NCI-H128 (cell line): ENCODE data around the gene DPEP2NB.
"Not testable (repeated sequence)": the region's sequence is repeated elsewhere in the genome, so short reads cannot be mapped to it uniquely, and the experiment has no call there.

Experiments
- DNase-seq: peaks from one replicate; lab custom pipeline; 2025; ENCODE audit not compliant: unreplicated experiment; lab: John Stamatoyannopoulos, UW

Gene DPEP2NB

DNA sequence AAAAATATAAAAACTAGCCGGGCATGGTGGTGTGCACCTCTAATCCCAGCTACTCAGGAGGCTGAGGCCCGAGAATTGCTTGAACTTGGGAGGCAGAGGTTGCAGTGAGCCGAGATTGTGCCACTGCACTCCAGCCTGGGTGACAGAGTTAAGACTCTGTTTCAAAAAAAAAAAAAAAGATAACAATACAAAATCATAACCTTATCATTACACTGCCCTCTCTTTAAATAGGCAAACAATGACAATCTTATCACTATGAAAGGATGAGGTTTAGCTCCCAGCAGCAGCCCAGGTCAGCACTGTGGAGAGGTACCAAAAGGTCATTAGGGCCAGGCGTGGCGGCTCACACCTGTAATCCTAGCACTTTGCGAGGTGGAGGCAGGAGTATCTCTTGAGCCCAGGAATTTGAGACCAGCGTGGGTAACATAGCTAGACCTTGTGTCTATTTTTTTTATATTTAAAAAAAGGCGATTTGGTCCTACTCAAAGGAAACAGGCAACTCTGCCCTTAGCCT, 3.5 kb upstream of the DPEP2NB start:
- no peak for DNase-seq

DNA sequence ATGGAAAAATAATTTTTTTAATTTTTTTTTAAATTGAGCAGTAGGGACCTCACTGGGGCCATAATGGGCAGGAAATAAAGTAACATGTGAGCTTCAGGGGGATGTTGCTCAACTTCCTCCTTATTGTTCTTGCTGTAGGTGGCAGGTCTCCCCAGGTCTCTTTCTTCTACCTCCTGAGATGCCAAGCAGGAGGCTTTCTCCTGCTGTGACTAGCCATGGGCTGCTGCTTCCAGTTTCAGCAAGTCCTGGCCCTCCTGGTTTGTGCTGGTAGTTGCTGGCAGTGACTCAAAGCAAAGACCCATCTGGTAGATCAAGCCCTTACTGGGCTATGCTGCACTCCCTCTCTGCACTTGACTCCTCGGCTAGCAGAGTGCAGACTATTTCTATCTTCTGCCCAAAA, 2.3 kb downstream of the DPEP2NB start:
- DNase-seq, result no peak

DNA sequence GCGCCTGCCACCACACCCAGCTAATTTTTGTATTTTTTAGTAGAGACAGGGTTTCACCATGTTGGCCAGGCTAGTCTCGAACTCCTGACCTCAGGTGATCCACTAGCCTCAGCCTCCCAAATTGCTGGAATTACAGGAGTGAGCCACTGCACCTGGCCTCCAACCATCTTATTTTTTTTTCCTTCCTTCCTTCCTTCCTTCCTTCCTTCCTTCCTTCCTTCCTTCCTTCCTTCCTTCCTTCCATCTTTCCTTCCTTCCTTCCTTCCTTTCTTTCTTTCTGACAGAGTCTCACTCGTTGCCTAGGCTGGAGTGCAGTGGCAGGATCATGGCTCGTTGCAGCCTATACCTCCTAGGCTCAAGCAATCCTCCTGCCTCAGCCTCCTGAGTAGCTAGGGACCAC, 5.8 kb downstream of the DPEP2NB start:
- DNase-seq, result not testable (repeated sequence)

DNA sequence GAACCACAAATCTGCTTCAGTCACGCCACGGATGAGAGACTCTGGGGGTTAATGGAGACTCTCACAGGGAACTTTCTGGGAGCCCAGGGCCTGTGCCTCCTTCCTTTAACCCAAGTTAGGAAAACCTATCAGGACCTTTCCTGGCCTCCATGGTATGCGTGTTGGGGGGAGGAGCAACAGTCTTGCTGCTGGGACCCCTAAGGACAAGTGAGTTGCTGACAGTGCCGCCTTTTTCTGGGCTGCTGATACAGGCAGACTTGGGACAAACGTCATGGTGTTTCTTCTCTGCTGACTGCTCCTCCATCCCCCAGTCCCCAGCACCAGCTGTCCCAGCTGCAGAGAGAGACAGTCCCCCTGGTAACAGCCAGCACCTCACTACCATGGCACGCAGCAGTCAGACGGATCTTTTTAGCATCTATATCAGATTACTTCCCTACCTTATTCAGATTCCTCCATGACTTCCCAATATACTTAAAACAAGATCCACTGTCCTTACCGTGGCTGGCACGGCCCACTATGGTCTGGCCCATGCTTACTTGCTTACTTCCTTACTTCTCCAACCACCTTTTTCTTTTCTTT, 6.5 kb downstream of the DPEP2NB start:
- DNase-seq, result no peak

DNA sequence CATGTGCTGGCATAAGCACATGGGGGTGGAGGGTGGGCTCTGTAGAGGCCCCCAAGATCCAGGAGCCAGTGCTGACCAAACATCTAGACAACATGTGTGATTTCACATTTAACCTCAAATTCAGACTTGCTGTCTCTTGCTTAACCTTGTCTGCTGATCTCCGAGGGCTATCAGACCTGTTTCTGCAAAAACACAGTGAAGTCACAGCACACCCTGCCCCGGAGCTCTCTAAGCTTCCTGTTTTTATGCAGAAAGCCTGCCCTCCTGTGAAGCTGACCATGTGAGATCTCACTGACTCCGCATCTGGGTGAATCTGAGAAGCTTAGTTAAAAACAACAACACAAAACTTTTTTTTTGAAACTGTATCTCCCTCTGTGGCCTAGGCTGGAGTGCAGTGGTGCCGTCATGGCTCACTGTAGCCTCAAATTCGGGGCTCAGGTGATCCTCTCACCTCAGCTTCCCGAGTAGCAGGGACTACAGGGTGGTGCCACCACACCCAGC, 9.9 kb downstream of the DPEP2NB start:
- no peak for DNase-seq

DNA sequence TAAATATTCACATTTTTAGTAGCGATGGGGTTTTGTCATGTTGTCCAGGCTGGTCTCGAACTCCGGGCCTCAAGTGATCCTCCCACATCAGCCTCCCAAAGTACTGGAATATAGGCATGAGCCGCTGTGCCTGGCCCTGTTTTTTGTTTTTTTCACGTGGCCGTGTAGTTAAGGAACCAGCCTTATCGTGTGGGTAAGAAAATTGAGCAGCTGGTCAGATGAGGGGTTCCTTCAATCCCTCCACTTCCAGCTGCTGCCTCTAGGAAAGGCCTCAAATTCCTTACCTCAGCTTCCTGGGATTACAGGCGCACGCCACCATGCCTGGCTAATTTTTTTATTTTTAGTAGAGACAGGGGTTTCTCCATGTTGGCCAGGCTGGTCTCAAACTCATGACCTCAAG, 10.5 kb downstream of the DPEP2NB start:
- no peak for DNase-seq

DNA sequence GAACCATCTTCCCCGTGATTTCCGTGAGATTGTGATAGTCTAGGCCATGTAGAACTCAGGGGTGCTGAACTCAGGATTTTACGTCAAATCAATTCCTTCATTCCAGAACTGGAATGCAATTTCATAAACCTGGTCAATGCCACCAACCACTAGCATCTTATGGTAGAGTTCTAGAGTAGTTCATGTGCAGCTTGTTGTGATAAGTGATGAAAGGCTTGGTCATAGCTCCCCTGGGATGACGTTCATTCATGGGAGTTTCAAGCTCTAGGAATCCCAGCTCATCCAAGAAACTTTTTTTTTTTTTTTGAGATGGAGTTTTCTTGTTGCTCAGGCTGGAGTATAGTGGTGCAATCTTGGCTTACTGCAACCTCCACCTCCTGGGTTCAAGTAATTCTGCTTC, 12.7 kb downstream of the DPEP2NB start:
- DNase-seq, result no peak

DNA sequence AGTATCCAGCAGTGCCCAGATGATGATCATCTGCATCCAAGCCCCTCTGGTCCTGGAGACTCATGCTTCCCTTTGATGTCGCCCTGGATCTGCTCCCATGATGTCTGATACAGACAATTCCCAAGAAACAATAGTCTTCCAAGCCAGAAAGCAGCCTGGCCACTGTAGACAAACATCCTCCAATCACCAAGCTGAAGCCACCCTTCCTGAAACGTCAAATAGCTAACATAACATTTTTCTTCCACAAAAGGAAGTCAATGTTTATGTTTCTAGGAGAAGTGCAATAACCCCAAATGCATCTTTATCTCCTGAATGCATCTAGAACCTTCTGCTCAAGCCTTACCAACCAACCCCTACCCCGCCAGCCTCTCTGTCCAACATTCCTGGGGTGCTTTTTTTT, 15.3 kb downstream of the DPEP2NB start:
- no peak for DNase-seq

DNA sequence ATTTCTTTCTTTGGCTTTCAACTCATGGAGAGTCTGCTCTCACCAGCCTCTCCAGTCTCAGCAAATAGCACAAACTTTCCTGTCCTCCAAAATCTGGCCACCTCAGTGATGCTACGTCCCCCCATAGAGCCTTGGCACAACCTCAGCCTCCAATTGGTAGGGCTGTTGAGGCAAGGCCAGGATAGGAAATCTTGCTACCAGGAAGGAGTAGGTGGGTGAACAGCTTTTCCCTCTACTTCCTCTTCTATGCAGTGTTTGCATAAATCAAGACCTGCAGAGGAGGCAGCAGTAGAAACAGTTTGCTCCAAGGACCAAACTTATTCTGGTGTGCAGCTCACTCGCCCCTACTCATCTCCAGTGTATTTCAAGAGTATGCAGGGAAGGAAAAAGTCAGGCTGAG, 15.7 kb downstream of the DPEP2NB start:
- DNase-seq, result no peak

DNA sequence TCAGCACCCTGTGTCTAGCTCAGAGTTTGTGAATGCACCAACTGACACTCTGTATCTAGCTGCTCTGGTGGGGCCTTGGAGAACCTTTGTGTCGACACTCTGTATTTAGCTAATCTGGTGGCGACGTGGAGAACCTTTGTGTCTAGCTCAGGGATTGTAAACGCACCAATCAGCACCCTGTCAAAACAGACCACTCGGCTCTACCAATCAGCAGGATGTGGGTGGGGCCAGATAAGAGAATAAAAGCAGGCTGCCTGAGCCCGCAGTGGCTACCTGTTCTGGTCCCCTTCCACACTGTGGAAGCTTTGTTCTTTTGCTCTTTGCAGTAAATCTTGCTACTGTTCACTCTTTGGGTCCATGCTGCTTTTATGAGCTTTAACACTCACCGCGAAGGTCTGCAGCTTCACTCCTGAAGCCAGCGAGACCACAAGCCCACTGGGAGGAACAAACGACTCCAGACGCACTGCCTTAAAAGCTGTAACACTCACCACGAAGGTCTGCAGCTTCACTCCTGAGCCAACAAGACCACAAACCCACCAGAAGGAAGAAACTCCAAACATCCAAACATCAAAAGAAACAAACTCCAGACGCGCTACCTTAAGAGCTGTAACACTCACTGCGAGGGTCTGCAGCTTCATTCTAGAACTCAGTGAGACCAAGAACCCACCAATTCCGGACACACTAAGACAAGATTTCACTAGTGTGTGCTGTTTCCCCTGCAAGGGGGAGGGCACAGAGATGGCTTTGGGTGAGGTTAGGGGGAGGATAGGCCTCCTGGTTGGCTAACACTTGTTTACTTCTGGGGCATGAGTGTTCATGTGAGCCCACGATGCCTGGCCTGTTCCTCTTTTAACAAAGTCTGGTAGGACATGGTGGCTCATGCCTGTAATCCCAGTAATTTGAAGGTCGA, 16.7 kb downstream of the DPEP2NB start, which contains the start of gene DPEP2:
TSS of gene DPEP2 (minus strand) at position 706 of the 910 bp plus-strand sequence. CDS start 6,272 bp downstream, outside the sequence.
- DNase-seq, result not testable (repeated sequence)

DNA sequence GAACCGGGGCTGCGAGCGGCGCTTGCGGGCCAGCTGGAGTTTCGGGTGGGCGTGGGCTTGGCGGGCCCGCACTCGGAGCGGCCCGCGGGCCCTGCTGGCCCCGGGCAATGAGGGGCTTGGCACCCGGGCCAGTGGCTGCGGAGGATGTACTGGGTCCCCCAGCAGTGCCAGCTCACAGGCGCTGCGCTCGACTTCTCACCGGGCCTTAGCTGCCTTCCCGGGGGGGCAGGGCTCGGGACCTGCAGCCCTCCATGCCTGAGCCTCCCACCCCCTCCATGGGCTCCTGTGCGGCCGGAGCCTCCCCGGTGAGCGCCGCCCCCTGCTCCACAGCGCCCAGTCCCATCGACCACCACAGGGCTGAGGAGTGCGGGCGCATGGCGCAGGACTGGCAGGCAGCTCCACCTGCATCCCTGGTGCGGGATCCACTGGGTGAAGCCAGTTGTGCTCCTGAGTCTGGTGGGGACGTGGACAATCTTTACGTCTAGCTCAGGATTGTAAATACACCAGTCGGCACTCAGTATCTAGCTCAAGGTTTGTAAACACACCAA, 17.4 kb downstream of the DPEP2NB start:
- DNase-seq, result not testable (repeated sequence)

DNA sequence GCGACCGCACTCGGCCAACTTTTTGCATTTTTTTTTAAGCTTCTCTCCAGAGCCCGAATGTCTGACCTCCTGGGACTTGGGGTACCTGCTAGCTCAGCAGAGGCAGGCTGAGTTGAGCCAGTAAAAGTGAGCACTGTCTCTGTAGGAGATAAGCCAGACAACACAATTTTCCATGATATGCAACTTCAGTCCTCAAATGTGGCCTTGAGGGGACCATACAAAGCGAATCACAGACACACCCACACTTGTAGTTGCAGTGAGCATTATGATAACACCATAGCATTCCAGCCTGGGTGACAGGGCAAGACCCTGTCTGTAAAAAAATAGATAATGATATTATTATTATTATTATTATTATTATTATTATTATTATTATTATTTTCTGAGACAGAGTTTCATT, 19.0 kb downstream of the DPEP2NB start:
- DNase-seq, result no peak

DNA sequence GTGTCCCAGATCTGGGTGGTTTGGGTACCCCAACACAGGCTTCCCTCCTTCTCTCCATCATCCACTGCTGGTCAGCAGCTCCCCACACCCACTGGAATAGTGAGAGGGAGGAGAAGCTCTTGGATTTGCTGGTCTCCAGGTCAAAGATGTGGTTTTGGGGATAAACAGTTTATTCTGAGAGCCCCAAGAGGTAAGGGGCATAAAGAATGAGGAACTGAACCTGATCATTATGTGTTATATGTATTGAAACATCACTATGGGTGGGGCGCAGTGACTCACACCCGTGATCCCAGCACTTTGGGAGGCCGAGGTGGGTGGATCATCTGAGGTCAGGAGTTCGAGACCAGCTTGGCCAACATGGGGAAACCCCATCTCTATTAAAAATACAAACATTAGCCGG, 20.3 kb downstream of the DPEP2NB start:
- DNase-seq, result no peak

DNA sequence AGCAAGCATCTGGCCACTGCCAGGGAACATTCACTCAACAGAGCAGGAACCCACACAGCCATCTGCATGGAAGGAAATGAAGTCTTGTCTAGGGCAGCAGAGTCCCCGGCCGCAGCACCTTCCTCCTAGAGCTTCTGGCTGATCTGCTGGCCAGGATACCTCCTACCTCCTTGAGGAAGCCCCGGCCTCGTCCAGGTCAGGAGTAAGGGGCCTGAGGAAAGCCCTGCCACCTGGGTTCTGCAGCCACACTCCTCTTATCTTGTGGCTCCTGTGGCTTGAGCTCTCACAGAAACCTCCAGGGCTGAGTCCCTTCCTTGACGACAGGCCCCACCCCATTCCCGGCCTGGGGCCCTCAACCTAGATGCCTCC, 21.7 kb downstream of the DPEP2NB start:
- not testable (repeated sequence) for DNase-seq

DNA sequence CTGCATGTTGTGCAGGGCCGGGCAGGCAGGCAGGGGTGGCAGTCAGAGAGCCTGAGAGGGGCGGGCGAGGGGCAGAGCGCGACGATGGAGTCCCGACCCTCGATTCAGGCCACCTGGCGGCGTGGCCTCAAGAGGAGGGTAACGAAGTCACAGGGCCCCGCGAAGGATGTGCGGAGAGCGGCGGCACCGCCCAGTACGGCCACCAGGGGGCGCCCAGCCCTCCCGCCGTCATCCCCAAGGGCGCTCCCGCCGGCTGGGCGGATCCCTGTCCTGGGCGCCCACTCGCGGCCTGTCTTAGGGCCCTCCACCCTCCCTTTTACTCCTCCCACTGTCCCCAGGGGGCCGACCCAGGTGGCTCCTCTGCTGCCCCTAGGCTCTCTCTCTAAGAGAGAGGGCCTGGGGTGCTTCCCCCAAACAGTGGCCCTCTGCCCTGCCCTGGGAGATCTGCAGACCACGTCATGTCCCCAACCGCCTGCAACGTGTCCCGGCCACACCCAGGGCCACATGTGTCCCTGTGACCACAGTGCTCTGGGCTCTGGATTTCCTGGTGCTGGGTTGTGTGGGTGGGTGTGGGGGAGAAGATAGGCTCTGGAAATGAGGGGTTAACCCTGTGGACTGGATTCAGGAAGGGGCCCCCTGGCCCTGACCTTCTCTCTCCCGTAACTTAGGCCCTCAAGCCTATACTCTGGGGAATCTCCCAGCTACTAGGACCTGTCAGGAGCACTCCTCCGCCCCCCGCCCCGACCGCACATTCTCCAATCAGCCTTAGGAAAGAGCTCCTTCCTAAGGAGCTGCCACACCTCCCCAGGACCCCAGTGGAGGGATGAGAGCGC, 22.3 kb downstream of the DPEP2NB start:
- DNase-seq, result no peak

DNA sequence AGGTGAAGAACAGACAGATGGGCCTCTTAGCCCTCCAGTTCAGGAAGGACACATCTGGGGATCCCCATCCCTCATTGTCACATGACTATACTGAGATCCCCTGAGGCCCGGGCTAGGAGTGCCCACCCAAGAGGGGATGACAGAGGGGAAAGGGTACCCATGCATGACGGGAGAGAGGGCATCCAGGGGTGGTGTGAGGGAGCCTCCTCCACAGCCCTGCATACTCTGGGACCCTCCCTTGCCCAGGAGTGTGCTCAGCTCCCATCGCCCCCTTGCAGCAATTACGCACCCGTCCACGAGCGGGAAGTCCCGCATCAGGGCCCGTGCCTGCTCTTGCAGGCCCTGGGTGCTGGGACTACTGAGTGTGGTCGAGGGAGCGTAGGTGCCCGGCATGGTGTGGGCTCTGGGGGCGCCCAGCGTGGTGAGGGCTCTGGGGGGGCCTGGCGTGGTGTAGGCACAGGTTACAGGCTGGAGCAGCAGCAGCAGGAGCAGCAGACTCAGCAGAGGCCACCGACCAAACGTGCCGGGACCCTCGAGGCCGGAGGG, 23.0 kb downstream of the DPEP2NB start:
- DNase-seq, result no peak

DNA sequence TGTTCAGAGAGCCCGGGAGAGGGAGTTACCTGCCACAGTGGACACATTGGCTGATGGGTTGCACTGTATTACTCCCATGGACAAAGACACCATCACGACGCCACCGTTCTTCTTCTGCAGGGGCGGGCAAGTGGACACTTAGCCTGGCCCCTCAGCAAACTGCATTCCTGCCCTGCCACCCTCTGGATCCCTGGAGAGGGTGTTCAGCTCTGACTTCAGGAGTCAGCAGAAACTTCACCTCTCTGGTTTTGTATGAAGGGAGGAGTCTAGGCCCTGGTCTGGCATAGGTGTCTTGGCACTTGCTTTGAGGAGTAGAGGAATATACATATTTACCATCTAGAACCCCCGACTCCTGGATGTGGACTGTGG, 25.7 kb downstream of the DPEP2NB start:
- no peak for DNase-seq

DNA sequence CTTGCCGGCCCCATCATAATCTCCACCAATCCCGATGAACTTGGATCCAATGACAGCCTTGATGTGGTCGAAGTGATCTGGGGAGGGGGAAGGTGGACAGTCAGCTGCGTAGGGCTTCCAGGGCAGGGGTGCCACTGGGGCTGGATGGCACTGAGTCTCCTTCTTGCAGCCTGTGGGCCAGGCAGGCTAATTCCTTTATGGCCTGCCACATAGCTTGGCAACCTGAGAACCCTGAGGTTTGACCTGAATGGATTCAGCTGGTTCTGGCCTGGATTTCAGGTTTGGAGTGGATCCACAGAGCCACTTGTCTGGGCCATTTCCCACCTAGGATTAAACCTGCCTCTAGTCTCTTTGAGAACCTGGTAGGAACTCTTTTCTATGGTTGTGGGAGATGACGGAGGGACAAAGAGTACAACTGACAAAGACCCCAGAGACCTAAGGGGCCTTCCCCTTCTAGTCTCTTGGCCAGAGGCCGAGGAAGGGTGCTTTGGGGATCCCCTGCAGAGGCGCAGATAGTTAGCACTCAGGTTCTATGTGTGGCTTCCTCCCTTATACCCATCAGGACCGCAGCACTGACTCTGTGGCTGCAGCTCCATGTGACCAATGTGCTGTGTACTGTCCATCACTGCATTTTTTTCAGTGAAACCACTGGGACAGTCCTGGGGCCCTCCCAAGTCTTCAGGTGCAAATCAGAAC, 26.2 kb downstream of the DPEP2NB start:
- no peak for DNase-seq

DNA sequence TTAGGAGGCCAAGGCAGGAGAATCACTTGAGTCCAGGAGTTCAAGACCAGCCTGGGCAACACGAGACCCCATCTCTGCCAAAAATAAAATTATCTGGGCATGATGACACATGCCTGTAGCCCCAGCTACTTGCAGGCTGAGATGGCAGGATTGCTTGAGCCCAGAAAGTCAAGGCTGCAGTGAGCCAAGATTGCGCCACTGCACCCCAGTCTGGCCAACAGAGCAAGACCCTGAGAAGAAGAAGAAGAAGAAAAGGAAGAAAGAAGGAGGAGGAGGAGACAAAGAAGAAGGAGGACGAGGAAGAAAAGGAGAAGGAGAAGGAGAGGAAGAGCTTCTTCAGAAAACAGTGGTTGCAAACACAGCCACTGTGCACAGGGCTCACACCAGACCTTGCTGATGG, 27.0 kb downstream of the DPEP2NB start:
- no peak for DNase-seq
